PFSK-1 (cell line): ENCODE results near the gene LIPE.

Experiments
- FOXP2 ChIP-seq: optimal IDR thresholded peaks from 2 replicates; pipeline ENCODE3; 2011; ENCODE audit warnings: borderline replicate concordance, control low read depth, inconsistent platforms; ENCODE audit not compliant: insufficient read depth; ENCODE audit errors: extremely low read length, extremely low read depth
- POLR2AphosphoS5 ChIP-seq: IDR thresholded peaks from 2 replicates; pipeline ENCODE4 v1.6.1; 2012; ENCODE audit warnings: low read depth, mild to moderate bottlenecking, control low read depth, low read length, moderate library complexity
- SIN3A ChIP-seq: IDR thresholded peaks from 2 replicates; pipeline ENCODE4 v1.6.1; 2012; ENCODE audit warnings: mild to moderate bottlenecking, low read length, moderate library complexity, borderline replicate concordance; ENCODE audit not compliant: insufficient read depth
- TAF1 ChIP-seq: IDR thresholded peaks from 2 replicates; pipeline ENCODE4 v1.6.1; 2012; ENCODE audit warnings: low read length, control low read depth, borderline replicate concordance; ENCODE audit not compliant: insufficient read depth
- TF ChIP-seq, protein P1 (sequence below), 2 experiments: IDR thresholded peaks; 2 replicates each; pipeline versions ENCODE4 v1.6.1 to v1.8.0; 2011 to 2012; ENCODE audit warnings: low read depth in 2 of 2, low read length in 2 of 2, control low read depth in 1 of 2, inconsistent platforms in 1 of 2, mild to moderate bottlenecking in 1 of 2, moderate library complexity in 1 of 2; ENCODE audit not compliant: insufficient read depth in 1 of 2

Gene LIPE

DNA sequence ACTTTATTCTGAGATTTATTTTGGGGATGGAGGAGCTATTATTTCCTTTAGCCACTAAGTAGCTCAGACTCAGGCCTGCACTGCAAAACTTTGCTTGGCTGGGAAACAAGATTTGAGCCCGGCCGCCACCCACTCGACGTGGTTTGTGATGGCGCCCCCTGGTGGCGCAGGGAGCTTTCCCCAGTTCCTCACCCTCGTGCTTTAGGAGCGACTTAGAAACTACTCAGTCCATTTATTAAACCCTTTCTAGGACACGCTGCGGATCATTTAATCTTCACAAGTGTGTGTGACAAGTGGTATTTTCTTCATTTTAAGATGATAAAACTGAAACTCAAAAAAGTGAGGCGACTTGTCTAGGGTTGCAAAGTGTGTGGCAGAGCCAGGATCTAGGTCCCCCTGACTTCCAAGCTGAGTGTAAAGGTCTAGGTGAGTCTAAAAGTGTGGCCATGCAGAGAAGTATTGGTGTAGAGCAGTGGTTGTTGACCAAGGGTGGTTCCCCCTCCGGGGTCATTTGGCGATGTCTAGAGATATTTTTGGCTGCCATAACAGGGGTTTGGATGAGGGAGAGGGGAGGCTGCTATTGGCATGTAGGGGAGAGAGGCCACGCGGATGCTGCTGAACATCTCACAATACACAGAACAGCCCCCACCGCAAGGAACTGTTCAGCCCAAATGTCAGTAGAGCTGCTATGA, 13.3 kb upstream of the LIPE start:
- TF ChIP-seq SIN3A (no peak), FOXP2 (no peak), TAF1 (no peak), POLR2AphosphoS5 (no peak)
- TF ChIP-seq, protein P1, sequence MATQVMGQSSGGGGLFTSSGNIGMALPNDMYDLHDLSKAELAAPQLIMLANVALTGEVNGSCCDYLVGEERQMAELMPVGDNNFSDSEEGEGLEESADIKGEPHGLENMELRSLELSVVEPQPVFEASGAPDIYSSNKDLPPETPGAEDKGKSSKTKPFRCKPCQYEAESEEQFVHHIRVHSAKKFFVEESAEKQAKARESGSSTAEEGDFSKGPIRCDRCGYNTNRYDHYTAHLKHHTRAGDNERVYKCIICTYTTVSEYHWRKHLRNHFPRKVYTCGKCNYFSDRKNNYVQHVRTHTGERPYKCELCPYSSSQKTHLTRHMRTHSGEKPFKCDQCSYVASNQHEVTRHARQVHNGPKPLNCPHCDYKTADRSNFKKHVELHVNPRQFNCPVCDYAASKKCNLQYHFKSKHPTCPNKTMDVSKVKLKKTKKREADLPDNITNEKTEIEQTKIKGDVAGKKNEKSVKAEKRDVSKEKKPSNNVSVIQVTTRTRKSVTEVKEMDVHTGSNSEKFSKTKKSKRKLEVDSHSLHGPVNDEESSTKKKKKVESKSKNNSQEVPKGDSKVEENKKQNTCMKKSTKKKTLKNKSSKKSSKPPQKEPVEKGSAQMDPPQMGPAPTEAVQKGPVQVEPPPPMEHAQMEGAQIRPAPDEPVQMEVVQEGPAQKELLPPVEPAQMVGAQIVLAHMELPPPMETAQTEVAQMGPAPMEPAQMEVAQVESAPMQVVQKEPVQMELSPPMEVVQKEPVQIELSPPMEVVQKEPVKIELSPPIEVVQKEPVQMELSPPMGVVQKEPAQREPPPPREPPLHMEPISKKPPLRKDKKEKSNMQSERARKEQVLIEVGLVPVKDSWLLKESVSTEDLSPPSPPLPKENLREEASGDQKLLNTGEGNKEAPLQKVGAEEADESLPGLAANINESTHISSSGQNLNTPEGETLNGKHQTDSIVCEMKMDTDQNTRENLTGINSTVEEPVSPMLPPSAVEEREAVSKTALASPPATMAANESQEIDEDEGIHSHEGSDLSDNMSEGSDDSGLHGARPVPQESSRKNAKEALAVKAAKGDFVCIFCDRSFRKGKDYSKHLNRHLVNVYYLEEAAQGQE (IDR thresholded peaks at IDR 0.05; ENCODE audit: insufficient read depth in 1 of 2, low read depth in 2 of 2, low read length in 2 of 2): no peak

DNA sequence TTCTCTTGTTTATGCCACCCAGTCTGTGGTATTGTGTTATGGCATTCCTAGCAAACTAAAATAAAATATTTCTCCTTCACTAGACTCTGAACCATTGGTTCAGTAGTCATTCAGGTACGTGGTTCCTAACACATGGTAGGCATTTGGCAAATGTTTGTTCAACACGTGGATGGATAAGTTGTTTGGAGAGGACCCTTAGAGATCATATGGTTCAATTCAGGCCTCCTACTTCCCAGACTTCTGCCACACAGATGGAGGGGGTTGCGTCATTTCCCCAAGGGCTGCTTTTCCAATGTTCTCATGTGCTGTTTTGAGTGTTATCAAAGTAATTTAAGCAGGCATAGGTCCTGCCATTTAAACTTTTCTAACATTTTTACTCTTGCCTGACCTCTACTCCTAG, 8.8 kb upstream of the LIPE start:
- TF ChIP-seq POLR2AphosphoS5 (no peak), TAF1 (no peak), FOXP2 (no peak), SIN3A (no peak)
- TF ChIP-seq, protein P1 (IDR thresholded peaks at IDR 0.05; ENCODE audit: insufficient read depth in 1 of 2, low read depth in 2 of 2, low read length in 2 of 2): no peak

DNA sequence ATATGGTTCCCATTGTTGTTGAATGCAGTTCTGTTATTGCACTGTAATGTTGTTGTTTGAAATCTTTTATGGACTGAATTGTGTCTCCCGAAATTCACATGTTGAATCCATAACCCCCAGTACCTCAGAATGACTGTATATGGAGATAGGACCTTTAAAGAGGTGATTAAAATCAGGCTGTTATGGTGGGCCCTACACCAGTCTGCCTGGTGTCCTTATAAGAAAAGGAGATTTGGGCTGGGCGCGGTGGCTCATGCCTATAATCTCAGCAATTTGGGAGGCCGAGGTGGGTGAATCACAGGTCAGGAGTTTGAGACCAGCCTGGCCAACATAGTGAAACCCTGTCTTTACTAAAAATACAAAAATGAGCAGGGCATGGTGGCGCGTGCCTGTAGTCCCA, 8.1 kb upstream of the LIPE start:
- TF ChIP-seq POLR2AphosphoS5: no peak
- TF ChIP-seq, protein P1 (IDR thresholded peaks at IDR 0.05; ENCODE audit: insufficient read depth in 1 of 2, low read depth in 2 of 2, low read length in 2 of 2): no peak
- no peak for TF ChIP-seq SIN3A
- TF ChIP-seq FOXP2: no peak
- TF ChIP-seq TAF1: no peak

DNA sequence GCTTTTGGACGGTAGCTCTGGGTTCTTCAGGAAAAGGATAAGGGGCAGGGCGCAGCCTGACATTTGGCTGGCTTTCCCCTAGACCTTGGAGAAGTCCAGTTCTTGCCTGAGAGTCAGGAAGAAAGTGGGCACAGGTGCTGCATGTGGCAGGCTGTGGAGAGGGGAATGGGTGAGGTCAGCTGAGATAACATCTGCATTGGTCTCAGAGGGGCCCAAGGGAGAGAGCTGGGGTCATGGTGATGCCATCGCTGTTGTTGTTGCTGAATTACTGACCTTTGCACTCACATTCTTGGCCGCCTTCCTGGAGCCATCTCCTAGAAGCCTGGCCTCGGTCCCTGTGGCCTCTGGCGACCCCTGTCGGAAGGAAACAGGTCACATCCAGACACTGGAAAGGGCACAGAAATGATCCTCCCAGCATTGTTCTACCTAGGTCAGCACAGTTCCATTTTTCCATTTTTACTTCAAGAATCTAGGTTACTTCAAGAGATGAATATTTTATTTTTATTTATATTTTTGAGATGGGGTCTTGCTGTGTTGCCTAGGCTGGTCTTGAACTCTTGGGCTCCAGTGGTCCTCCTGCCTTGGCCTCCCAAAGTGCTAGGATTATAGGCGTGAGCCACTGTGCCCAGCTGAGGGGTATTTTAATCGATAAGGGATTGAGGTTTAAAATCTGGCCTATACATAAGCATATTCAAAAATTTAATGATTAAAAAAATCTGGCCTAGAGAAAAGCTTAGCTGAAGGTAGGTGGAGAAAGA, 6.5 kb upstream of the LIPE start:
- peak; percentile 93 for TF ChIP-seq FOXP2
- TF ChIP-seq POLR2AphosphoS5: no peak
- TF ChIP-seq TAF1: no peak
- no peak for TF ChIP-seq SIN3A
- TF ChIP-seq, protein P1 (IDR thresholded peaks at IDR 0.05; ENCODE audit: insufficient read depth in 1 of 2, low read depth in 2 of 2, low read length in 2 of 2): 0 out of 4 replicates have a peak, but pooled peaks of 1 of the 2 experiments have one; percentile 5
